Ascending aorta (tissue), 2 donors: ENCODE data around the gene SLC5A3. TPM values are rescaled to one million over a fixed set of nuclear protein-coding genes. Genes with fewer than 3 reads are reported as not detected.

Experiments
- DNase-seq, 2 donors: peaks; one replicate each; pipeline ENCODE4 v3.0.0-alpha.2; 2019; ENCODE audit warnings: low spot score in 2 of 2
- H3K27ac ChIP-seq, 2 donors: fragments of 200-600 bp; sonication (generic); one replicate each; pipeline ENCODE4 v1.5.1; 2016 to 2017; ENCODE audit warnings: mild to moderate bottlenecking in 1 of 2
- H3K27me3 ChIP-seq: fragments of 200-600 bp; sonication (generic); one replicate; pipeline ENCODE4 v1.5.1; 2017
- H3K36me3 ChIP-seq, 2 donors: fragments of 200-600 bp; sonication (generic); one replicate each; pipeline ENCODE4 v1.5.1; 2016
- H3K4me1 ChIP-seq, 2 donors: fragments of 200-600 bp; sonication (generic); one replicate each; pipeline ENCODE4 v1.5.1; 2016 to 2017; ENCODE audit warnings: mild to moderate bottlenecking in 1 of 2
- H3K4me3 ChIP-seq, 2 donors: fragments of 200-600 bp; sonication (generic); one replicate each; pipeline ENCODE4 v1.5.1; 2016 to 2017; ENCODE audit warnings: mild to moderate bottlenecking in 1 of 2
- H3K9me3 ChIP-seq, 2 donors: fragments of 200-600 bp; sonication (generic); one replicate each; pipeline ENCODE4 v1.5.1; 2016
- intact Hi-C: fragments of 100-400 bp; cut with DNase I; formaldehyde crosslinking; loops from one replicate; pipeline ENCODE4 v1.15.1; 2023
- total RNA-seq: library from RNA; depleted of rRNA; stranded (reverse); fragments of >200 nt; gene quantifications from one replicate; pipeline ENCODE4 v1.1.0, GENCODE V29; 2016
- TF ChIP-seq, protein P1 (sequence below), 3 experiments: fragments of 200-600 bp in 2 of 3; fragments of 450-650 bp in 1 of 3; sonication (generic) in 2 of 3; IDR thresholded peaks; one replicate each; pipeline ENCODE4 v1.5.1; 2016 to 2019; ENCODE audit warnings: antibody characterized with exemption in 3 of 3, mild to moderate bottlenecking in 1 of 3, moderate library complexity in 1 of 3

SLC5A3 gene
- total RNA-seq, 1 donor from 2014 or later = 8.4 TPM

DNA sequence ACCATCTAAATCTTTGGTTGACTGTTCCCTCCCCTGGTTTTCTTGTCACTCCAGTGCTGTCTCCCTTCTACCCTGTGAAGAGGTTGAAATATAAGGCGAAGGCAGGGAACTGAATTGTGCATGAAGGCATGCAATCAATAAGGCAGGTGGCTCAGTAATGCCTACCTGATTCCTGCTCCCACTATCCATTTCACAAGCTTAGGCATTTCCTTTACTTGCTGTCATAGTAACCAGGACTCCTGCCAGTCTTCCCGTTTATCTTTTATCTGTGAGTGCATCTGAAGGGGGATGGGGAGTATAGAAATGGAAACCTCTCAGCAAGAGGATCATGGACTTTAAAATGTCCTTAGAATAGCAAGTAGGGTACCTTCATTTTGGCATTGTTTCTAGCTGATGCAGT is 40.5 kb downstream of the SLC5A3 start:
- Histone ChIP-seq H3K27me3 (no peaks in the 10 kb centered on the region), H3K9me3 (no peaks in the 10 kb centered on the region), H3K36me3 (no peaks in the 10 kb centered on the region), H3K4me1 (peaks cover 0 to 3% of the 10 kb centered on the region in 2 donors), H3K4me3 (no peak overlapping the region), H3K27ac (no peak overlapping the region)
- DNase-seq = no peak
- intact Hi-C loops = no loop called here
- TF ChIP-seq, protein P1, sequence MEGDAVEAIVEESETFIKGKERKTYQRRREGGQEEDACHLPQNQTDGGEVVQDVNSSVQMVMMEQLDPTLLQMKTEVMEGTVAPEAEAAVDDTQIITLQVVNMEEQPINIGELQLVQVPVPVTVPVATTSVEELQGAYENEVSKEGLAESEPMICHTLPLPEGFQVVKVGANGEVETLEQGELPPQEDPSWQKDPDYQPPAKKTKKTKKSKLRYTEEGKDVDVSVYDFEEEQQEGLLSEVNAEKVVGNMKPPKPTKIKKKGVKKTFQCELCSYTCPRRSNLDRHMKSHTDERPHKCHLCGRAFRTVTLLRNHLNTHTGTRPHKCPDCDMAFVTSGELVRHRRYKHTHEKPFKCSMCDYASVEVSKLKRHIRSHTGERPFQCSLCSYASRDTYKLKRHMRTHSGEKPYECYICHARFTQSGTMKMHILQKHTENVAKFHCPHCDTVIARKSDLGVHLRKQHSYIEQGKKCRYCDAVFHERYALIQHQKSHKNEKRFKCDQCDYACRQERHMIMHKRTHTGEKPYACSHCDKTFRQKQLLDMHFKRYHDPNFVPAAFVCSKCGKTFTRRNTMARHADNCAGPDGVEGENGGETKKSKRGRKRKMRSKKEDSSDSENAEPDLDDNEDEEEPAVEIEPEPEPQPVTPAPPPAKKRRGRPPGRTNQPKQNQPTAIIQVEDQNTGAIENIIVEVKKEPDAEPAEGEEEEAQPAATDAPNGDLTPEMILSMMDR (IDR thresholded peaks at IDR 0.05) = no peak

- H3K36me3 ChIP-seq = no peaks in the 10 kb centered on the region
- H3K27me3 ChIP-seq = no peaks in the 10 kb centered on the region
- no peak for DNase-seq
- peaks cover 0 to 5% of the 10 kb centered on the region in 2 donors for H3K4me1 ChIP-seq
- TF ChIP-seq, protein P1 (IDR thresholded peaks at IDR 0.05) = no peak
- H3K9me3 ChIP-seq = no peaks in the 10 kb centered on the region
- intact Hi-C loops = no loop called here
- H3K4me3 ChIP-seq = no peak overlapping the region
- peak overlapping the region in 1 of 2 donors; percentile 1 for H3K27ac ChIP-seq
Measured at GRCh38 chr21:34115160-34115559, 41.8 kb downstream of the SLC5A3 start.

GRCh38 chr21:34116569-34116968 is 43.2 kb downstream of the SLC5A3 start:
- Histone ChIP-seq H3K27ac (peak overlapping the region in 1 of 2 donors; percentile 19), H3K9me3 (no peaks in the 10 kb centered on the region), H3K4me3 (no peak overlapping the region), H3K4me1 (peaks cover 0 to 9% of the 10 kb centered on the region in 2 donors), H3K27me3 (no peaks in the 10 kb centered on the region), H3K36me3 (no peaks in the 10 kb centered on the region)
- no peak for DNase-seq
- TF ChIP-seq, protein P1 (IDR thresholded peaks at IDR 0.05) = no peak
- intact Hi-C loops = no loop called here

DNA sequence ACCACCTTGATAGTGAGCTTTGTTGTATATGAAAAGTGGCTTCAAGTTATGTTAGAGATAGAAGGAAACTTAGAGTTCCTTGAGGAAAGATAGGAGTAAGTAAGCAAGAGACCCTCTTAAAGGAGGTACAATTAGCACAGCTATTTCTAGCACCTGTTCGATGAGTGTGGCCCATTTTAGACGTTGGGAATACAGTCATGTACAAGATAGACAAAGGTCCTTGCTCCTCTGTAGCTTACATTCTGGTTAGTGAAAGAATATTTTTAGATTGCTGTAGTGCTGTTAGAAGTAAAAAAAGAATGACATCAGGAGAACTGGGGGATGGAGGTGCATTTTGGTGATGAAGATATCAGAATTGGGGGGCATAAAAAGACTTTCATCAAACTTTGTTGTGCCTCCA is 47.5 kb downstream of the SLC5A3 start:
- TF ChIP-seq, protein P1 (IDR thresholded peaks at IDR 0.05) = no peak
- Histone ChIP-seq H3K36me3 (peaks cover 6 to 11% of the 10 kb centered on the region in 2 donors), H3K27me3 (no peaks in the 10 kb centered on the region), H3K27ac (peak overlapping the region in 1 of 2 donors; percentile 11), H3K4me3 (no peak overlapping the region), H3K4me1 (peaks cover 4 to 28% of the 10 kb centered on the region in 2 donors), H3K9me3 (no peaks in the 10 kb centered on the region)
- DNase-seq = no peak
- intact Hi-C loops = loop anchor here (10.0 kb wide), 2 partner anchors 196 to 476 kb away; partner anchors contain the start of genes CRYZL1 and ITSN1

GRCh38 chr21:34122047-34122446 is 48.7 kb downstream of the SLC5A3 start:
- H3K9me3 ChIP-seq = no peaks in the 10 kb centered on the region
- H3K4me1 ChIP-seq = peaks cover 7 to 40% of the 10 kb centered on the region in 2 donors
- H3K4me3 ChIP-seq = no peak overlapping the region
- H3K27ac ChIP-seq = peak overlapping the region in 1 of 2 donors; percentile 25
- no peak for DNase-seq
- no peaks in the 10 kb centered on the region for H3K27me3 ChIP-seq
- TF ChIP-seq, protein P1 (IDR thresholded peaks at IDR 0.05) = no peak
- peaks cover 10 to 19% of the 10 kb centered on the region in 2 donors for H3K36me3 ChIP-seq
- intact Hi-C loops = loop anchor here (2.0 to 10.0 kb wide), 3 partner anchors 21 to 477 kb away; partner anchors contain the start of genes CRYZL1 and ITSN1

Other genes starting within 250 kb of the SLC5A3 start
- 62.5 TPM for gene ATP5PO, start 157.8 kb upstream of the SLC5A3 start, total RNA-seq
- gene MRPS6, start within 50 bp of the SLC5A3 start, total RNA-seq = 17.8 TPM